Hepatocyte (in vitro differentiated cells): ENCODE measurements around the gene CARD11.

ENCODE experiments used
- EZH2phosphoT487 ChIP-seq: fragments of 200-600 bp; sonication (generic); IDR thresholded peaks from one replicate; pipeline ENCODE4 v1.6.1; 2018; ENCODE audit warnings: antibody characterized with exemption, mild to moderate bottlenecking, low read depth, moderate library complexity; ENCODE audit not compliant: unreplicated experiment, severe bottlenecking
- TF ChIP-seq, protein P1 (sequence below): fragments of 200-600 bp; sonication (generic); IDR thresholded peaks from 2 replicates; pipeline ENCODE4 v1.5.1; 2016; ENCODE audit warnings: antibody characterized with exemption, mild to moderate bottlenecking; ENCODE audit not compliant: poor library complexity

GRCh38 chr7:3075441-3075840 is 31.8 kb upstream of the CARD11 start:
- TF ChIP-seq, protein P1, sequence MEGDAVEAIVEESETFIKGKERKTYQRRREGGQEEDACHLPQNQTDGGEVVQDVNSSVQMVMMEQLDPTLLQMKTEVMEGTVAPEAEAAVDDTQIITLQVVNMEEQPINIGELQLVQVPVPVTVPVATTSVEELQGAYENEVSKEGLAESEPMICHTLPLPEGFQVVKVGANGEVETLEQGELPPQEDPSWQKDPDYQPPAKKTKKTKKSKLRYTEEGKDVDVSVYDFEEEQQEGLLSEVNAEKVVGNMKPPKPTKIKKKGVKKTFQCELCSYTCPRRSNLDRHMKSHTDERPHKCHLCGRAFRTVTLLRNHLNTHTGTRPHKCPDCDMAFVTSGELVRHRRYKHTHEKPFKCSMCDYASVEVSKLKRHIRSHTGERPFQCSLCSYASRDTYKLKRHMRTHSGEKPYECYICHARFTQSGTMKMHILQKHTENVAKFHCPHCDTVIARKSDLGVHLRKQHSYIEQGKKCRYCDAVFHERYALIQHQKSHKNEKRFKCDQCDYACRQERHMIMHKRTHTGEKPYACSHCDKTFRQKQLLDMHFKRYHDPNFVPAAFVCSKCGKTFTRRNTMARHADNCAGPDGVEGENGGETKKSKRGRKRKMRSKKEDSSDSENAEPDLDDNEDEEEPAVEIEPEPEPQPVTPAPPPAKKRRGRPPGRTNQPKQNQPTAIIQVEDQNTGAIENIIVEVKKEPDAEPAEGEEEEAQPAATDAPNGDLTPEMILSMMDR = no peak
- no peak for TF ChIP-seq EZH2phosphoT487
